MM.1S (cell line): Measurements from ENCODE around the gene ID1.

ENCODE experiments used
- CTCF ChIP-seq: fragments of 300-600 bp; sonication (generic); IDR thresholded peaks from 2 replicates; pipeline ENCODE4 v1.5.1; 2016; ENCODE audit warnings: antibody characterized with exemption, low read length, mixed read lengths
- EZH2 ChIP-seq: fragments of 300-600 bp; sonication (generic); optimal IDR thresholded peaks from 2 replicates; pipeline ENCODE3; 2017; ENCODE audit warnings: low read depth, mild to moderate bottlenecking, antibody characterized with exemption, low read length, mixed read lengths
- EZH2phosphoT487 ChIP-seq: fragments of 300-600 bp; sonication (generic); IDR thresholded peaks from 2 replicates; pipeline ENCODE4 v1.6.1; 2018; ENCODE audit warnings: antibody characterized with exemption, low read length

GRCh38 chr20:31578448-31579138, 26.5 kb upstream of the ID1 start:
- TF ChIP-seq CTCF (no peak), EZH2 (no peak), EZH2phosphoT487 (no peak)
